Activated CD8-positive, alpha-beta memory T cell treated with anti-CD3 and anti-CD28 coated beads for 36 hours (primary cell): Measurements from ENCODE around the gene PRR23B. TPM values are rescaled to one million over a fixed set of nuclear protein-coding genes. Genes with fewer than 3 reads are reported as not detected.
"Not testable (repeated sequence)": the region's sequence is repeated elsewhere in the genome, so short reads cannot be mapped to it uniquely, and the experiment has no call there.

Source experiments
- CTCF ChIA-PET: fragments of 350-600 bp; sonication (Branson Sonifier 250); formaldehyde crosslinking; loops from one replicate; lab custom pipeline; 2021; ENCODE audit warnings: antibody characterized with exemption; lab: Charles Lee
- POLR2A ChIA-PET: fragments of 350-600 bp; sonication (Branson Sonifier 250); formaldehyde crosslinking; loops from one replicate; lab custom pipeline; 2021; ENCODE audit warnings: antibody characterized with exemption; lab: Charles Lee
- total RNA-seq, 2 experiments: library from RNA; stranded (reverse); gene quantifications; one replicate each; pipeline ENCODE4 v1.2.3, GENCODE V29; 2021

PRR23B gene
- total RNA-seq = not detected

GRCh38 chr3:139020868-139021234 is at the start of gene PRR23B:
PRR23B (minus strand) TSS chr3:139020926; CDS start chr3:139020661, 265 bp downstream.
- CTCF ChIA-PET = no interaction called here

DNA sequence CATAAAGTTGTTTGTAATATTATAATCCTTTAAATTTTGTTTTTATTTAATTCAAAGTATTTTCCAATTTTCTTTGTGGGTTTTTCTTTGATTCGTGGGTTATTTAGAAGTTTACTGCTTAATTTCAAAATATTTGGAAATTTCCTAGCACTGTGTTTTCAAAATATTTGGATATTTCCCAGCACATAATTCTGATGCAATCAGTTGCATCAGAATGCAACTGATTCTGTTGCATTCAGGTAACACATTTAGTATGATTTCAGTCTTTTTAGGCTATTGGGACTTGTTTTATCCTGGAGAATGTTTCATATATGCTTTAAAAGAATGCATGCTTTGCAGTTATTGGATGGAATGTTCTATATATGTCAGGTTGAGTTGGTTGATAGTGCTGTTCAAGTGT is 42.2 kb upstream of the PRR23B start:
- CTCF ChIA-PET = no interaction called here
- POLR2A ChIA-PET = no interaction called here

More at GRCh38 chr3:139020868-139021234, at the start of gene PRR23B:
- POLR2A ChIA-PET = no interaction called here

- POLR2A ChIA-PET = no interaction called here
Measured at GRCh38 chr3:139052802-139053600, 32.3 kb upstream of the PRR23B start.

DNA sequence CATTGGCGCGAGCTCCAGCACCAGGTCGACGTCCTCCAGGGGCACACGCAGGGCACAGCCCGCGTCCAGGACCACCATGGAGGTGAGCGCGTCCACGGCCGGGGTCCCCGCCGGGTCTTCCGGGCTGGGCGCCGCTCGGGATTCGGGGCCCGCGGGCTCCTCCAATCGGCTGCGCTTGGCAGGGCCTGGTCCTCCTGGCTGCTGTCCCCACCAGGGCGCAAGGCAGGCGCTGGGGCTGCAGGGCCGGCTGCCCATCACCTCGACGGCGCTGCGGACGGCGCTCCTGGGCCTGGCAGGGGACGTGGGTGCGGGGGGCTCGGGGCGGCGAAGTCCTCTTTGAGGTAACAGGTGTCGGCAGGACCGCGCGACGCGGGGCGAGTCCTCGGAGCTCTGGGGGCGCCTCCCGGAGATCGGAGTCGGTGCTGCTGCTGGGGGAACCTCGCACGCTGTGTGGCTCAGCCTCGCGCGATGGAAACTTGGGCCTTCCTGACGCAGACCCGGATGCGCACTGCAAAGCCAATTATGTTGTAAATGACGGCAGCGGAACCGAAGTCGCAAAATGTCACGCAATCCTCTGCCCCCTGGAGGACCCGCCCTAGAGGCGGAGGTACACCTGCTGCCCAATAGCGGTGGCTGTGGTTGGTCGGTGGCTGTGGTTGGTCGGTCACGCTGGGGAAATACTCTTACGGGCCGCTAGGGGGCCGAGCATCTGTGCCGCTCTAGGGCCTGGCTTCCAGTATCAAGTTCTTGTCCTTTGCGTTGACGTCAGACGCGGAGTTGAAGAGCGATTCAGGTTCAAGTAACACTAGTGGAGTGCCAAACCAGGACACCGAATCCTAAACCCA is 23.9 kb upstream of the PRR23B start, which contains the start of gene PRR23C:
Gene PRR23C (minus strand): TSS at position 527 of the 845 bp plus-strand sequence. CDS start 272 bp downstream, at position 255.
- POLR2A ChIA-PET = no interaction called here
- CTCF ChIA-PET = no interaction called here

More at GRCh38 chr3:139052802-139053600, 32.3 kb upstream of the PRR23B start:
- CTCF ChIA-PET = no interaction called here

DNA sequence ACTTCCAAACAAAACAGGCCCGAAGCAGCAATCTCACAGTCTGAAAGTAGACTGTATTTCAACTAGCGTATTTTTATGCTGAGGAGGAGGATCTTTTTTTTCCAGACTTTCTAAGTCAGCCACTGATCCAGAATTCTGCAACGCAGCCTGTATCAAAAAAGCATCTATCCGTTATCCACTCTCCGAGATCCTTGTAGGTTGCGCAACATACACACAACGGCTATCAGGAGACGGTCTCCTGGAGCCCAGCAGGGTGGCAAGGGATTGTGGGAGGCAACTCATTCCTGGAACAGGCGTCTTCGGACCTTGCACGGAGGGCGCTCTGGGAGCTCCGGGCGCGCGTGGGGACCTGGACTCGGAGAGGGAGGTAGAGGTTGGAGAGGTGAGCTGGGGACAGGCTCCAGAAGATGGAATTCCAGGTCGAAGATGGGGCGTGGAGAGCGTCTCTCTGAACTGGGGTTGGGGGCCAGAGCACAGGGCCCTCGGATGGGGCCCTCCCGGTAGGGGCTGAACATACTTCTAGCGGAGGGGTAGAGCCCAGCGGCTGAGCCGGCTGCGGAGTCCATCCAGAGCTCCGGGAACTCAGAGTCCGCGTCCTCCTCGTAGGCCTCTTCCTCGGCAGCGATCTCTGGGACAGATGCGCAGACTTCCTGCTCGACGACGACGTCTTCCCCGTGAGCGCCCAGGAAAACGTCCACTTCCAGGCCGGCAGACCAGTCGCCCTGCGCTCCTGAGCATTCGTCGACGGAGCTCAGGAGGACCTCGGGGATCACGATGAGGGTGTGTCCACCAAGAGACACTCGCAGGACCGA is 23.0 kb upstream of the PRR23B start:
- POLR2A ChIA-PET = no interaction called here
- CTCF ChIA-PET = no interaction called here

DNA sequence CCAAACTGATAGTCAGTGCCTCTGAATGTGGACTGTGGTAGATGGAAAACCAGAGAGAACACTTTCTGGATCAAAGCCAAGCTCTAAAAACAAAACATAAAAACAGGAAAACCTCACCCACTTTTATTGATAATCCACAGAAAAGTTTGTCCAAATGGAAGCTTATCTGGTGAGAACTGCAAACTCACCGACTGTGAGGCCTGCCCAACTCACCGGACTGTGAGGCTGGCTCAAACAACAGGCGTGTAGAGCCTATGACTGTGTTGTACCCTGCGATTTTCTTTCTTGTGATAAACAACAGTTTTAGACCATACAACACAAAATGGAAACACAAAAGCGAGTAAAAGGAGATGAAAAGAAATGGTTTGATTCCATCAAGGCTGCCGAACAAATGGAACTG is 16.8 kb upstream of the PRR23B start:
- ChIA-PET CTCF (no interaction called here), POLR2A (no interaction called here)

DNA sequence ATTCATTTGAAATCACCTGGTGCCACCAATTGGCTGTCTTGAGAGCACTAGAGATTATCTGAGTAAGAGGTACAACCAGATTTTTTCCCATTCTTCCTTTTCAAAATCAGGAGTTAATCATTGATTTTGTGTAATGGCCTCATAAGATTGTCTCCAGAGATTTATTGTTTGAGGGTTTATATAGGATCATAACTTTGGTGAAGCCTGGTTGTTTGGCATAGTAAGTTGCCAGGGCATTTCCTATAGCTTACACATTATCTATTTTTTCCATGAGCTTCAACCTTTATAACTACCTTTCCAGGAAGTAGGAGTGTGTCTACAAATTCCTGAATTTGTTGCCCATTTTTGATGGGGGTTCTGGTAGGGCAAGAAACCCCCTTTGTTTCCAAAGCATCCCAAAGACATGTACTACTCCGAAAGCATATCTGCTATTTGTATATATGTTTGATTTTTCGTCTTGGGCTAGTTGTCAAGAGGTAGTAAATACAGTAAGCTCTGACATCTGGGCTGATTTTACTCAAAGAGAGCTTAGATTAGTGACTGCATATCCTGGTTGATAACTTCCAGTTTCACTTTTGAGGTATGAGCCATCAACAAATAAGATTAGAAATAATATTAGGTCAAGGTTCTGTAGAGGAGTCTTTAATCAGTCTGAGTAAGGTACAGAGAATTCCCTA is 11.7 kb upstream of the PRR23B start:
- POLR2A ChIA-PET = no interaction called here
- CTCF ChIA-PET = no interaction called here

DNA sequence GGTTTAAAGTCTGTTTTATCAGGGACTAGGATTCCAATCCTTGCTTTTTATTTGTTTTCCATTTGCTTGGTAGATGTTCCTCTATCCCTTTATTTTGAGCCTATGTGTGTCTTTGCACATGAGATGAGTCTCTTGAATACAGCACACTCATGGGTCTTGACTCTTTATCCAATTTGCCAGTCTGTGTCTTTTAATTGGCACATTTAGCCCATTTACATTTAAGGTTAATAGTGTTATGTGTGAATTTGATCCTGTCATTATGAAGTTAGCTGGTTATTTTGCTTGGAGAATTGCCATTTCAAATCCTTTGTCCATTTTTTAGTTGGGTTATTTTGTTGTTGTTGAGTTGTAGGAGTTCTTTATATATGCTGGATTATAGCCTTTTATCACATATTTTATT is 9.8 kb upstream of the PRR23B start:
- CTCF ChIA-PET, POLR2A ChIA-PET: not testable (repeated sequence)

- POLR2A ChIA-PET = no interaction called here
- CTCF ChIA-PET = no interaction called here
Measured at GRCh38 chr3:139024968-139025367, 4.2 kb upstream of the PRR23B start.

DNA sequence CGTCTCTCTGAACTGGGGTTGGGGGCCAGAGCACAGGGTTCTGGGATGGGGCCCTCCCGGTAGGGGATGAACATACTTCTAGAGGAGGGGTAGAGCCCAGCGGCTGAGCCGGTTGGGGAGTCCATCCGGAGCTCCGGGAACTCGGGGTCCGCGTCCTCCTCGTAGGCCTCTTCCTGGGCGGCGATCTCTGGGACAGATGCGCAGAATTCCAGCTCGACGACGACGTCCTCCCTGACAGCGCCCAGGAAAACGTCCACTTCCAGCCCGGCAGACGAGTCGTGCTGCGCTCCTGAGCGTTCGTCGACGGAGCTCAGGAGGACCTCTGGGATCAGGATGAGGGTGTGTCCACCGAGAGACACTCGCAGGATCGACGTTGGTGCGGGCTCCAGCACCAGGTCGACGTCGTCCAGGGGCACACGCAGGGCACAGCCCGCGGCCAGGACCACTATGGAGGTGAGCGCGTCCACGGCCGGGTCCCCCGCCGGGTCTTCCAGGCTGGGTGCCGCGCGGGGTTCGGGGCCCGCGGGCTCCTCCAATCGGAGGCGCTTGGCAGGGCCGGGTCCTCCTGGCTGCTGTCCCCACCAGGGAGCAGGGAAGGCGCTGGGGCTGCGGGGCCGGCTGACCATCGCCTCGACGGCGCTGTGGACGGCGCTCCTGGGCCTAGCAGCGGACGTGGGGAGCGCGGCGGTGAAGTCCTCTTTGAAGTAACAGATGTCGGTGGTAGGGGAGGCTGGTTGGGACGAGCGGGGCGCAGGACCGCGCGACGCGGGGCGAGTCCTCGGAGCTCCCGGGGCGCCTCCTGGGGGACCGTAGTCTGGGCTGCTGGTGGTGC is 474 bp downstream of the PRR23B start:
- POLR2A ChIA-PET = no interaction called here
- CTCF ChIA-PET = no interaction called here

DNA sequence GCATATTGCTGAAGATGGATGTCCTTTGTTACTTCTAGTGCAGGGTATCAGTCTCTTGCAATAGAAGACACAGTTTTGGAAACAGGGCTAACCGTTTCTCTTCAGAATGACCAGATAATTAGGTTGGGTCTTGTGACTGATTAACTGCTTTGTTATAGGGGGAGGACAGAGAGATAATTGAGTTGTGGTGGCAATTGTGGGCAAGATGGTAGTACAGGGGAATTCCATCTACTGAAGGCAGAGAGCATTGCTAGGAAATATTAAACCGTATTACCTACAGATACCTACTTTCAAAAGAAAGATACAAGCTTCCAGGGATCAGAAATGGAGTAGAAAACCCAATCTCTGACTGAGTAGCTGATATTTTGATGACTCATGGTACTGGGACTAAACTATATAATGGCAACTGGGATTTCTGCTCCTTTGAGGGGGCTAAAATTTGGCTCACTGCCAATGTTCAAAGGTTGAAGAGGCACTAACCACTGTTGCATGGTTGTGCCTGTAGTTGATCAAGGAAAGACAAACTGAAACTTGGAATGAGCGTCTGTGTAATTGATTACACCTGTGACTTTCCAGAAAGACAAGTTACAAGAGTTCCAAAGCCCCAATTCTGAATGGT is 4.2 kb downstream of the PRR23B start:
- POLR2A ChIA-PET = no interaction called here
- CTCF ChIA-PET = no interaction called here

- CTCF ChIA-PET = no interaction called here
- POLR2A ChIA-PET = no interaction called here
Measured at GRCh38 chr3:139006051-139006716, 14.5 kb downstream of the PRR23B start, which contains the start of gene PRR23A. PRR23A (minus strand) TSS chr3:139006268; CDS start chr3:139006268, 0 bp downstream.

DNA sequence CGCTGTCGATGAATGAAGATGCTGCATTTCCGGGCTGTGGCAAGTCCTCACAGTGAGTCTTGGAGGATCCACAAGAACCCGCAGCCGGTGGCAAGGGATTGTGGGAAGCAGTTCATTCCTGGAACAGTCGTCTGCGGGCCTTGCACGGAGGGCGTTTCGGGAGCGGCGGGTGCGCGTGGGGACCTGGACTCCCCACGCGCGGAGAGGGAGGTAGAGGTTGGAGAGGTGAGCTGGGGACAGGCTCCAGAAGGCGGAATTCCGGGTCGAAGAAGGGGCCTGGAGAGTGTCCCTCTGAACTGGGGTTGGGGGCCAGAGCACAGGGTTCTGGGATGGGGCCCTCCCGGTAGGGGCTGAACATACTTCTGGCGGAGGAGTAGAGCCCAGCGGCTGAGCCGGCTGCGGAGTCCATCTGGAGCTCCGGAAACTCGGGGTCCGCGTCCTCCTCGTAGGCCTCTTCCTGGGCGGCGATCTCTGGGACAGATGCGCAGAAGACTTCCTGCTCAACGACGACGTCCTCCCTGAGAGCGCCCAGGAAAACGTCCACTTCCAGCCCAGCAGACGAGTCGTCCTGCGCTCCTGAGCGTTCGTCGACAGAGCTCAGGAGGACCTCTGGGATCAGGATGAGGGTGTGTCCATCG is 15.3 kb downstream of the PRR23B start:
- ChIA-PET CTCF (no interaction called here), POLR2A (no interaction called here)

GRCh38 chr3:138995706-138996105 is 25.0 kb downstream of the PRR23B start:
- ChIA-PET POLR2A (no interaction called here), CTCF (no interaction called here)

DNA sequence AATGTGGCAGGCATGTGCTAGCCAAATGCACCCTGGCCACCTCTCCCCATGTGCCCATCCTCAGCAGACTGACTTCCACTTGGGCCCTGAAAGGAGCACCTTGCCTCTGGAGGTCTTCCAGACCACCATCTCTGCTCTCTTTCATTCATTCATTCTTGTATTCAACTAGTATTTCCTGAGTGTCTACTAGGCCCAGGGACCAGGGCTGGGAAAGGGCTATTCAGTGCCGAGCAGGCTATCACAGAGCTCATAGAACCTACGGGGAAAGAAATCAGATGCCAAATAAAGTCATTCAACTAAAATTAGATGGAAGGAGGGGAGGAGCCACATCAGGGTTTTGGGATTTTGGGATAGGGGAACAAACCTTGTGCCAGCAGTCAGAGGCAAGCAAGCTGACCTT is 33.5 kb downstream of the PRR23B start:
- ChIA-PET POLR2A (no interaction called here), CTCF (no interaction called here)

GRCh38 chr3:138985932-138986331 is 34.8 kb downstream of the PRR23B start:
- ChIA-PET POLR2A (no interaction called here), CTCF (no interaction called here)

GRCh38 chr3:138984816-138985215 is 35.9 kb downstream of the PRR23B start:
- ChIA-PET POLR2A (no interaction called here), CTCF (no interaction called here)
